ENCODE data around the gene SOST.
A peak's percentile ranks its signal among the peaks of the same experiment; 100 is the strongest.

The SOST gene

DNA sequence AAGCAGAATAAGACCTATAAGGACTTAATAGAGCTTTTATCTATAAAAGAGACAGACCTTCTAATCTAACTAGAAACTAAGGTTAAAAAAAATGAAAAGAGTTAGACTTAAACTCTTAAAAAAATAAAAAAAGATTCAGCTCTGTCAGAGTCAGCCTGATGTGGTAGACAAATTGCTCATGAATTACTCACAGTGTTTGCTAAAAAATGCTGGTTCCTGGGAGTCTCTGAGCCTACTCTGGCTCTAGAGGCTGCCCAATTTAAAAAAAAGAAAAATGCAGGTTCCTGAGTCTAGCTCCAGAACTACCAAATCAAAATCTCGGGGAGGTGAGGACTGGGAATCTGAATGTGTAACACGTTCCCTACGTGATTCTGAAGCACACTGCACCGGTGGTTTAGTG lies 18.1 kb downstream of the SOST start:
- DNase-seq, result no peak

DNA sequence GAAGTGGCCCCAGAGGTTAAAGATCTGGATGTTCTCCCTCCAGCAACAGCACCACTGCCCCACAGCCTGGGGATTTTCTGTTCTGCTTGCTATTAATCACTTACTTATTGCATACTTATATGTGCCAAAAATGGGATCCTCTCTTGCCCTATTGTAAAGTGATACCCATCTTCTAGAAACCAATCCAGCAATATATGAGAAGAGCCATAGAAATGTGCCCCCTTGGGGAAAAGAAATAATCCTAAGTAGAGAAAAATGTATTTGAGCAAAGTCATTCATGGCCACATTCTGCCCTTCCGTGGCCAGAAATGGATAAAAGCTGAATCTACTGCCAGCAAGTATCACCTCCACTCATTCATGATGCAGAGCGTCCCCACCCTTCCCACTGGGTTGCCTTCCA lies 20.9 kb downstream of the SOST start:
- no peak for DNase-seq

DNA sequence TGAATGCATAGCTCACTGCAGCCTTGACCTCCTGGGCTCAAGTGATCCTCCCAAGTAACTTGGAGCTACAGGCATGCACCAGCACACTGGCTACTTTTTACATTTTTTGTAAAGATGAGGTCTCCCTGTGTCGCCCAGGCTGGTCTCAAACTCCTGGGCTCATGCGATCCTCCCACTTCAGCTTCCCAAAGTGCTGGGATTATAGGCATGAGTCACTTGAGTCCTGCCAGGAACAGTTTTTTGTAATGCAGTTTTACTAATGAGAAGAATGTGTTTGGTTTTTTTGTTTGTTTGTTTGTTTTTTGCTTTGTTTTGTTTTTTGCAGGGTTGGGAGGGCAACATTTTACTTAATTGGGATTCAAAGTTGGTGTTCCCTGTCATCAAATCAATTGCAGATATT lies 22.2 kb downstream of the SOST start:
- no peak for DNase-seq

DNA sequence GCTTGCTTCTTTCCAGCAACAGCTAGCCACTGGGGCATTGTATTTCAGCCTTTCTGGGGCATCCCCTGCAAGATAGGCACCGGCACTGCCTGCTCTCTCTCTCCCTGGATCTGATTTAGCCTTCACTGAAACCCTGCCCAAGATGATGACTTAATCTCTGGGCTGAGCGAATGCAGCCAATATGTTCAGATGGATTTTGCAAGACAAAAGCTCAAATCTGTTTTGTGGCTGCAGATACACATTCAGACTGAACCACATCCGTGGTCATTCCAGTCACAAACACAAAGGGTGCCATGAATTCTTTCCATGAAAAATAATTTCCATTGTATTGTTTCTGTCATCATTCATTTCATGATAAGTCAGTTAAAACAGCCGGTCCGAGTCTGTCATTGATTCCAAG lies 24.2 kb downstream of the SOST start:
- DNase-seq, result no peak

DNA sequence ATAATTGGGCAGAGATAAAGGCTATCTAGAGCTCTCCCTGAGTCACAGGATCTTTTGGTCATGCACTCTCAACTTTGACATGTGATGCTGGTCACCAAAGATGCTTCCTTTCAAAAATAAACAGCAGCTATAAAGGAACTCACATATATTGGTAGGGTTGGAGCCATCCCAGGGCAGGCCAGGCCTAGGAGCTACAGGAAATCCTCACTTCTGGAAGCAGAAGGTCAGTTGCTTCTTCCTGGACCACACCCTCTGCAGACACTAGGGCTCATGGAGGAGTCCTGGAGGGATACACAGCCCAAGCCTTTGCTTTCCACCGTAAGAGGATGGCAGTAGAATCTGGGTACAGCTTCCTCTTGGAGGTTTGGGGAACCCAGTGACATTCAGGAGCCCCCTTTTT lies 24.6 kb downstream of the SOST start:
- DNase-seq, result no peak

DNA sequence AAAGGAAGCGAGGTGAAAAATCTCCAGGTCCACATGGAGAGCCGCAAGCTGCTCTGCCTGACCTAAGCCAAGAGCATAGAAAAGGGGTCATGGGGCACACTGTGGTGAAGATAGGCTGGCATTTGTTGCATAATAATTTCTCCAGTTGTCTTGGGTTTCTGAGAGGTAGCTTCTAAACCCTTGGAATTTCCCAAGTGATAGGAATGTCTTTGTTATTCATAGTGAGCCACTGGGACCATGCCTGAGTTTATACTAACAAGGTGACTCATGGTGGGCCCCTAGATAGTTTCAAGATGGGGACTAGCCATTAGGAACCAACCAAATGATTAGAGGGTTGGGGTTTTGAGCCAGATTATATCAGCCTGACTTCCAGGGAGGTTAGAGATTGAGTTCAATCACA lies 25.6 kb downstream of the SOST start:
- DNase-seq, result no peak

DNA sequence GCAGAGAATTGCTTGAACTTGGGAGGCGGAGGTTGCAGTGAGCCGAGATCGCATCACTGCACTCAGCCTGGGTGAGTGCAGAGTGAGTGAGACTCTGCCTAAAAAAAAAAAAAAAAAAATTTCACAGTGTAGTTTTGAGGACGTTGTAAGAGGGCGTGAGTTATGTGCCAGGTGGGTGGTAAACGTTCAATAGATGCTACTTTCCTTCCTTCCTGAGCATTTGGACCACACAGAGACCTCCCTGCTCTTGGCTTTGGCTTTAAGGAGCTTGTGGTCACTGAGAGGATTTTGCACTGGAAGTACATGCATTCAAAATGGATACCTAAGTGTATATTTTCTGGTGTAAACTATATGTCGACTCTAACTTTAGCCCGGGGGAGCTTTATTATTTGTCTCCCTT lies 30.5 kb downstream of the SOST start:
- no peak for DNase-seq

DNA sequence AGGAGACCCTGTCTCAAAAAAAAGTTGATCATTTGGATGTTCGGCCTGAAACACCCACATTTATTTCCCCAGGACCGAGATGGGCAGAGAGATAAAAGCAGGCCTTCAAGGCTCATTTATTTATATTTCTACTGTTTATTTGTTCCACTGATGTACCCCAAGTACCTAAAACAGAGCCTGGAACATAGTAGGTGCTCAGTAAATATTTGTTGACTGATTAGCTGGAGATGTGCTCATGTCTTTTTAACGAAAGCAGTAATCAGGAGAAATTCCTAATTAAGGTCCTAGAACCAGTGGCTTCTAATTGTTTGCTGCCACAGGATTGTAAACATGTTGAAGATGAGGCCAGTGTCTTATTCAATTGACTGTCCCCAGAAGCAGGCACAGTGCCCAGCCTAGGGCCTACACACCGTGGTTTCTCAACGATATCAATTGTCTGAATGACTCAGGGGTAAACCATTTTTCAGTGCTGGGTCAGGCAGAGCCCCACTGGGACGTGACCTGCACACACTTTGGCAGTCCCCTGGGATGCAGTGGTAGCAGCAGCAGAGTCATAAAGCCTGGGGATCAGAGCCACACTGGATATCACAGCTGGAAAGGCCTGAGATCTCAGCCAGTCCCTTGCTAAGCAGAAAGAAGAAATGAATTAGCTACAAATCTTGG lies 34.8 kb downstream of the SOST start:
- DNase-seq, result no peak

DNA sequence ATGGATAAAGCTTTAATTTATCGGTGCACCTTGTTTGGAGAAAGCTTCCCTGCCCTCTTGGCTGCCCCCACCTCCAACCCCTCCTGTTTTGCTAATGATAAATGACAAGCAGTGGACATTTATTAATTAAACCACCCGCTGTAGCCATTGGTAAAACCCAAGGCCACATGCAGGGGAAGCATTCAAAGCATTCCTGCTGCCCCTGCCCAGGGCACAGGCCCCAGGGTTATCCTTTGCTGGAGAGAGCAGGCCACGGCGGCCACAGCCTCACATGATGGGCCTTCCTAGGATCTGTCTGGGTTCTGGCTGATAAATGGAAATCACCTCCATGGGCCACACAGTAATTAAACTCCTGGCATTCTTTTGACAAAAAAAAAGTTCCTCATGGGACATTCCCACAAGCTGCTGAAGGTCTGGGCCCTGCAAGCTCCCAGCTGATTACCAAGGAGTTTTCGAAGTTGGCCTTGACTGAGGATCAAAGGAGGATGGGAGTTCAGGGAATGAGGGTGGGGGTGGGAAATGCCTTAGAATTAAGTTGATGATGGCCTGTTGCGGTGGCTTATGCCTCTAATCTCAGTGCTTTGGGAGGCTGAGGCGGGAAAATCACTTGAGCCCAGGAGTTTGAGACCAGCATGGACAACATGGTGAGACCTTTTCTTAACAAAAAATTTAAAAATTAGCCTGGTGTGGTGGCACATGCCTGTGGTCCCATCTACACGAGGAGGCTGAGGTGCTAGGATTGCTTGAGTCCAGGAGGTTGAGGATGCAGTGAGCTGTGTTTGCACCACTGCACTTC lies 35.5 kb downstream of the SOST start:
- DNase-seq, result no peak

DNA sequence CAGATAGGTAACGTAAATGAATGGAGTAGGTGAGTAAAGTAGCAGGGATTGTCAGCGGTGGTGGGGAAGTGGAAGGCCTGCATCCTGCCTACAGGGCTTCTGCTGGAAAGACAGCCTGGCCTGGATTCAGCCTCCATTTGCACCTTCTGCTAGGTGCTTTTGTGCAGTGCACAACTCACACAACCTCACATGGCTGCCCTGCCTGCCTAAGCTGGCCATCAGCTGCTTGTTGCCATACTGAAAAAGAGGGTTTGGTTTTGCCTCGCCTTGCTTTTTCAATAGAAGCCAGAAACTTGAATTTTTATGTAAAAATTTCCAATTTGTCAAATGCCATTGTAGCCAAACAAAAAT lies 36.3 kb downstream of the SOST start:
- no peak for DNase-seq

DNA sequence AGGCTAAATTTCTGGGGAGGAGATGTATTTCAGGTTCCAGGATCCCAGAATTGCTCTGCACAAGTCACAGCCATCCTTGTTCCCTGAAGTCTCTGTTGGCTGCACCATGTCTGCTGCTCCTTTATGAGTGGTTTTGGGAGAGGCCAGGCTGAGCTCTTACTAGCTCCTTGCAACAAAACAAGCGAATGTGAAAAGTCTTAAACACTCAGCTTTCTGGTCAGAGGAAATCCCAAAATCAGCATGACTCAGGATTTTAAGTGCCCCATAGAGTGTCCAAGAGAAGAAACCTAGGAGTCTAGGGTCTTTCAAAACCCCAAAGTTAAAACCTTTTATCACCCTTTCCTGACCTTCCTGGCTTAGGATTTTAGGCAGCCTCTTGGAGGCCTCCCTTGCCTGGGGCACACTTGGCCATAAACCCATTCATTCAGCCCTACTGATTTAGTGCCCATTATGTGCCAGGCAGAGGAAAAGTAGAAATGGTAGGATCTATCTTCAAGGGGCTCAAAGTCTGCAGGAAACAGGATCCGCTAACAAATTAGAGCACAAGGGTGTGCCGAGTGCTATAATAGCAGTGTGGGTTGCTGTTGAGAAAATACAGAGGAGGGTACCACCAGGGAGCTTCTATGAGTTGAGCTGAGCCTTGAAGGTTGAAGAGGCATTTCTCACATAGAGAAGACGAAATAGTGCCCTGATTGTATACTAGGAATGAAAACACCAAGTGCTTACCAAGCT lies 36.9 kb downstream of the SOST start:
- DNase-seq, result no peak

DNA sequence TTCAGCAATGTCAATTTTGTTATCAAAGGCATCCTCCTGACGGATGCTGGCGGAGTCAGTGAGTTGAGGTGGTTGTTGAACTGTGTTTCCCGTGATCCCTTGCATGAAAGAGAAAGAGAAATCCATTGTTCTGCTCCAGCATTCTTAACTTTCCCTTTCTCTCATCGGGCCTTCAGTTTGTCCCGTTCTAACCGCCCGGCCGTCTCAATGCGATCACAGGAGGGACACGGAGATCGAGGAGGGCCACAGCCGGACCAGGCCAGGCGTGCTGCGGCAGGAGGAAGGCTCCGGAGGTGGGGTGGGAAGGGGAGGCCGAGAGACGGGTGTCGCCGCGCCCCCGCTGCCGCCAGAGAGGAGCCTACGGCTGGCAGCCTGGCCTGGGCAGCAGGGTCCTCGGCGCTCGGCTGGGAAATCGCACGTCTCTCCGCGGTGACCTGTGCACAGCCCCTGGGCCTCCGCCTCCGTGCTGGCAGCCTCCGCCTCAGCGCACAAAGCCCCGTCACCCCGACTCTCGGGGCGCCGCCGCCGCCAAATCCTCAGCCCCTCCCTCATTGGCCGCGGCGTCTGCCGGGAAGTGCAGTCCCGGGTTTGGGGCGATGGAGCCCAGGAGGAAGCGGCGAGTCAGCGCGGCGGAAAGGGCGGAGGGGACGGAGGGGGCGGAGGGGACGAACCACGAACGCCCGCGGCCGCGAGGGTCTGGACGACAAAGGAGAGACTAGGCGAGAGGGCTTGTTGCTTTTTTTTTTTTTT lies 38.1 kb downstream of the SOST start:
- DNase-seq, result peak; percentile 63

DNA sequence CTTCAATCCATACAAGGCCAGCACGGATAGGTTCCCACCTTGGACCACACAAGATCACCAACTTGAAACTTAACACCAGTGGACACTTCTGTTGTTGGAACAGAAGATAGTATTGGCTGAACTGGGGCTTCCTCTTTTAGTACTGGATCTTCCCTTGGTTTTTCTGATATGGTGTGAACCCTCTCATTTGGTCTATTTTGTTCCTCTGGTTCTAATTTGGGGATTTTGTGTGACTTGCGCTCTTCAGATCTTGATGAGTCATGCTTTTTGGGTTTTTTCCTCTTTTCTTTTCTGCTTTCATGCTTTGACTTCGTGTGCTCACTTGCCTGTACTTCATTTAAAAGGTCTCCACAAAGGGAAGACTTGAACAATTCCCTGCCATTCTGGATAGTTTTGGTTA lies 39.0 kb downstream of the SOST start:
- DNase-seq, result no peak

DNA sequence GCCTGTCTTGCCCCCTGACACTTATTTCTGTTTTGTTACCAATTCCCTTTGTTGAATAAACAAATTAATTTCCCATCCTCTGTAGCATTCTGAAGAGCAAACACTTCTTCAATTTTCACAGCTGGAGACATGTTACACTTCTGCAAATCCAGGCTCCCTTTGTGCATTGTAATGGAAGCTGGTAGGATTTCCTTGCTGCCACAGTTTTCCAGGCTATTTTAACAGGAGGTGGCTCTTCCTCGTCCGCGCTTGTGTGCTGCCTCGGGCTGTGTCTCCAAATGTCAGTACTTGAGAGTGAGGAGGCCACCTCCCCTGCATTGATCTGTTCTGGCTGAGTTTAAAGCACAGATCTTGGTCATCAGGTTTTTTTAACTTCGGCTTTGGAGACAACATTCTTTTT lies 40.0 kb downstream of the SOST start:
- no peak for DNase-seq

DNA sequence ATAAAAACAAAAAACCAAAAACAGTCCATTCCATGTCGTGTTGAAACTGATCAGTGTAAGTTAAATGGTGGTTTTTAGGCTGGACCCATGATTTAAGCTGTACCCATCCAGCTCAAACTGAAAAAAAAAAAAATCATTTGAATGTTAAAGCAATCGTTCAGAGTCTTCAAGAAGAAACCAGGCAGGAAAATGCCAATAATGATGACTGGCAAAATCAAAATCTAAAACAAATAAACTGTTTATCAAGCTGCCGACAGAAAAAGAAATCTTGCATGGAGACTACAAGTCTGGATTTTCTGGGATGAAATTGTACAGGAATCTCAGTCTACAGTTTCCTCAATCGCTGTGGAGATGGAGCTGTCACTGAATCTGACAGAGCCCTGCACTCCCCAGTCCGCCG lies 40.7 kb downstream of the SOST start:
- DNase-seq, result no peak

DNA sequence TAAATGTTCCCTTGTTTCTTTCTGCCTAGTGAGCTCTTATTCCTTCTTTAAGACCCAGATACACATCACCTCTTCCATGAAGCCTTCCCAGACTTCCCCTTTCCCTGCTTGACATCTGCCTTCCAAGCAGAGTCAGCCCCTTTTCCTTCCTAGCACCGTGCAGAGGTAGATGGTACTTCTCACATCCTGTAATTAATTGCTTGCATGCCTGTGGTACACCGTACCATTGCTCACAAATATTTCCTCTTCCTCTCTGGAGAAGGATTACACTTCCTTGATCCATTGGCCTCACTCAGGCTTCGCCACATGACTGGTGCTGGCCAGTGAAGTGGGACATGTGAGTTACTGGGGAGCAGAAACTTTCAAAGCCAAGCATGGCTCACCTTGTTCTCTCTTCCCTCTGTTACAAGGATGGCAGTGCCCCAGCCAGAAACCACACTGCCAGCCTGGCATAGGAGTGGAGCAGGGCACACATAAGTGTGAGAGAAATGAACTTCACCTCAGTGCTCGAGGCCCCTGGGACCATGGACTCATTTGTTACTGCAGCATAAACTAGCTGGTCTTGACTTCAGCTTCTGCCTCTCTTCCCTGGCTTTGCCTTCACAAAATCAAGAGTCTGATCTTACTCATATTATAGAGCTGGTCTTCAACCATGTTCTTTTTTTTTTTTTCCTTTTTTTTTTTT lies 44.0 kb downstream of the SOST start:
- DNase-seq, result no peak

DNA sequence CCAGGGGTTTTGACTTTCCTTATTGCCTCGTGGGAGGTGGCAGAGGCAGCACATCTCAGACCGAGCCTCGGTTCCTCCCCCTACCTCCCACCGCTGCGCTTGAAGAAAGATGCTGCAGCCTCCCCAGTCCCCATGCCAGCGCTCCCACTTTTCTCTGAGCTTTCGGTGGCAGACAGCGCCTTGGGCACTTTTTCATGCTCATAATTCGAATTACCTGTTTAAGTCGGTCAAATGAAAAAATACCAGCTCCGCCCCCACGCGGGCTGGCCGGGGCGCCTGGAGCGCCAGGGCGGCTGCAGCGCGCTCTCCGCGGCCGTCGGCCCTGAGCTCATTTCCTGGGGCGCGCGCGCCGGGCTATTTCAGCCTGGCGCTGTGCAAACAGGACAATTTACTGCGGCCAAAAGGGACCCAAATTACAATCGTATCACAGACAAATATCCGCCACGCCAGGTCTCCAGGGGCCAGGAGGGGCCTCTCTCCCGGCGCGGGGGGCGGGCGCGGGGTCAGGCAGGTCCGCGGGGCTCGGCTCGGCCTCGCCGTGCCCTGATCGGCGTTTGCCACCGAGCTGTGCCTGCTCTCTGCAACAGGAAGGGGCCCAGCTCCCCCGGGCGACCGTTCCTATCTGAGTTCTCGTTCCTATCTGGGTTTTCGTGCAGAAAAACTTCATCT lies 45.0 kb downstream of the SOST start:
- DNase-seq, result peak; percentile 54

DNA sequence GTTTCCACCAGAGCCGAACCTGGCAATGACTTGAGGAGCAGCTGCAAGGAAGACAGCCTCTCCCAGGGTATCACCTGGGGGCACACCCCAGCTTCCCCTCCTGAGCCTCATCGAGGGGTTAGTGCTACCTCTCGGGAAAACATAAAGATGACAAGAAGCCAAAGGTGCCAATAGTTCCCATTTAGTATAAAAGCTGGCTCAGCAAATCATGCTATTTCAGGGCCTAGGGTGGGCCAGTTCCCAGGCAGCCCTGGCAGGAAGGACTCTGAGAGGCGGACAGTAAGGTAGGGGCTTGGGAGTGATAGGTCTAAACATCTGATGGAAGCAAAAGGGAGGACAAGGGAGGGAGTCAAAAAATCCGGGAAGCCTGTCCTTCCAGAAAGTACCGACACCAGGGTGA lies 46.2 kb downstream of the SOST start:
- no peak for DNase-seq

DNA sequence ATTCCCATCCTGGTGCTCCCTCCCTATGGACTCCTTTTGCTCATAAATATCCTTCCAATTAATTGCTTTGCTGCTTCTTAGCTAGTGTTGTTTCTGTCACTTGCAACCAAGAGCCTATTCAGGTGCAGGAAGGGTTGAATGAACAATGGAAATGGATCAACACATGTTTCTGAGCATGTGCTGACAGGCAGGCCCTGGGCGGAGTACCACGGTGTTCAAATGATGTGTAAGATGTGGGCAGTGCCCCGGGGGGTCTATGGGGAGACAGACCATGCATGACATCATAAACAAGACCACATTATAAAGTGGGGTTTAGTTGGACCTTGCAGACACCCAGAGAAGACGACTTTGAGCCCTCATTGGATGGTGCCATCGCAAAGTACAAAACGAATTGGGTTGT lies 48.5 kb downstream of the SOST start:
- DNase-seq, result no peak

DNA sequence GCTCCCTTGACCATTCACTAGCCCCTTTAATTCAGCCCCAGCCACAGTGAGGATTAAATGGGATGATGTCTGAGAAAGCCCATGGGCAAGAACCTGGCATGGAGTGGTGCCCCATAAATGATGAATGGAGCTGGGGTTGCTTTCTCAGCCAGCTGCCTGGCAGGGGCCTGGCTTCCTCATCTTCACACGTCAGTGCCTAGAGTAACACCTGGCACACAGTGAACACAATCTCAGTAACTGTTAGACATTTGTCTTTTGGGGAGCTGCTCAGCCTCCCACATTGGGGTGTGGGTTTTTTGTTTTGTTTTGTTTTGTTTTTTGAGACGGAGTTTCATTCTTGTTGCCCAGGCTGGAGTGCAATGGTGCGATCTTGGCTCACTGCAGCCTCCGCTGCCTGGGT lies 49.4 kb downstream of the SOST start:
- no peak for DNase-seq

DNA sequence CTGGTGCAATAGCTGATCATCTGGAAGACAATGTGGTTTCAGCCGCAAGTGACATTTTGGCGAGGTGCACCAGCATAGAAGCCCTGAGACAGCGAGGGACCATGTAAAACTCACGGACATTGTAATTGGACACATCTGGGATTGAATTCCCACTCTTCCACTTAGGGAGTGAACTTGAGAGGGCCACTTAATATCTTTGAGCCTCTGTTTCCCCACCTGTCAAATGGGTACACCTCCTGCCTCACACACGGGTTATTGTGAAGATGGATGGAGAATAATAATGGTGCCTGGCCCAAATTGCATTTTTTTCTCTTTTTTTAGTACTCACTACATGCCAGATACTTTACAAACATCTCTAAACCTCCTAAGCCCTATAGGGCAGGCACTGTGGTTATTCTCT lies 51.4 kb downstream of the SOST start:
- DNase-seq, result no peak

DNA sequence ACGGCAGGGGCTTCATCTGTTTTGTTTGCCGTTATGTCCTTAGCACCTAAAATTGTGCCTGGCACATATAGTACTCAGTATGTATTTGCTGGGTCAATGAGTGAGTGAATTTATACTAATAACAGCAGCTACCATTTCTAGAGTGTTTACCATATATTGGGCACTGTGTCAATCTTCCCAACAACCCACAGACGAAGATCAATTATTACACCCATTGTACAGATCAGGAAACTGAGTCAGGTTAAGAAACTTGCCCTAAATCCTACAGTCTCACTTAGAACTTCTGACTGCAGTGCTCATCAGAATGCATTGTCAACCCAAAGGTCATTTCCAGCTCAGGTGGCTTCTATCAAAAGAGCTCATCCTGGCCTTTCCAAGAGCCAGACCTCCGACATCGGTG lies 52.4 kb downstream of the SOST start:
- DNase-seq, result no peak

All from 8988T (cell line).